Epithelial cell of esophagus (primary cell): ENCODE measurements around the gene CDC42BPA.
A peak's percentile ranks its signal among the peaks of the same experiment; 100 is the strongest.

ENCODE experiments used
- DNase-seq: peaks from one replicate; pipeline ENCODE4 v3.0.0; 2010; ENCODE audit warnings: low read depth
- H3K4me3 ChIP-seq: 2 replicates; pipeline ENCODE4 v1.5.1; 2011; ENCODE audit warnings: mild to moderate bottlenecking, low read length, control low read depth
- TF ChIP-seq, protein P1 (sequence below): IDR thresholded peaks from 2 replicates; pipeline ENCODE4 v1.5.1; 2011; ENCODE audit warnings: low read depth, mild to moderate bottlenecking, low read length, control low read depth, inconsistent platforms; ENCODE audit not compliant: insufficient read depth; ENCODE audit errors: missing control alignments

CDC42BPA gene

DNA sequence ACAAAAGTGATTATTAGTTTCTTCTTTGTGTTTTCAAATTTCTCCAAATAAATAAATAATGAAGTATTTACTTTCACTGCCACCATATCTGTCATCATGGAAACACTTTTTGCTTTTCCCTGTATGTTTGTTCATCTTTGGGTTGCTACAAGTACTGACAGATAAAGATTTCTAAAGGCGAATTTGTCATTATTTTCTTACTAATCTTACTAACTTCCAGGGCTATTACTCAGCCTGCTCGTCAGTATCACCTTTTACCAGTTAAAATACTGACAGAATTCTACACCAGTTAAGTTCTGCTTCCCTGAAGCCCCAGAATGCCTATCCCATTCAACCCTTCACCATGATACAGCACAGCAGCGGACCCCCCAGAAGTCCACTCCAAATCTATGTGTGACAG, 106.1 kb downstream of the CDC42BPA start:
- H3K4me3 ChIP-seq: no peak overlapping the region
- DNase-seq: peak; percentile 69
- TF ChIP-seq, protein P1, sequence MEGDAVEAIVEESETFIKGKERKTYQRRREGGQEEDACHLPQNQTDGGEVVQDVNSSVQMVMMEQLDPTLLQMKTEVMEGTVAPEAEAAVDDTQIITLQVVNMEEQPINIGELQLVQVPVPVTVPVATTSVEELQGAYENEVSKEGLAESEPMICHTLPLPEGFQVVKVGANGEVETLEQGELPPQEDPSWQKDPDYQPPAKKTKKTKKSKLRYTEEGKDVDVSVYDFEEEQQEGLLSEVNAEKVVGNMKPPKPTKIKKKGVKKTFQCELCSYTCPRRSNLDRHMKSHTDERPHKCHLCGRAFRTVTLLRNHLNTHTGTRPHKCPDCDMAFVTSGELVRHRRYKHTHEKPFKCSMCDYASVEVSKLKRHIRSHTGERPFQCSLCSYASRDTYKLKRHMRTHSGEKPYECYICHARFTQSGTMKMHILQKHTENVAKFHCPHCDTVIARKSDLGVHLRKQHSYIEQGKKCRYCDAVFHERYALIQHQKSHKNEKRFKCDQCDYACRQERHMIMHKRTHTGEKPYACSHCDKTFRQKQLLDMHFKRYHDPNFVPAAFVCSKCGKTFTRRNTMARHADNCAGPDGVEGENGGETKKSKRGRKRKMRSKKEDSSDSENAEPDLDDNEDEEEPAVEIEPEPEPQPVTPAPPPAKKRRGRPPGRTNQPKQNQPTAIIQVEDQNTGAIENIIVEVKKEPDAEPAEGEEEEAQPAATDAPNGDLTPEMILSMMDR: no peak

DNA sequence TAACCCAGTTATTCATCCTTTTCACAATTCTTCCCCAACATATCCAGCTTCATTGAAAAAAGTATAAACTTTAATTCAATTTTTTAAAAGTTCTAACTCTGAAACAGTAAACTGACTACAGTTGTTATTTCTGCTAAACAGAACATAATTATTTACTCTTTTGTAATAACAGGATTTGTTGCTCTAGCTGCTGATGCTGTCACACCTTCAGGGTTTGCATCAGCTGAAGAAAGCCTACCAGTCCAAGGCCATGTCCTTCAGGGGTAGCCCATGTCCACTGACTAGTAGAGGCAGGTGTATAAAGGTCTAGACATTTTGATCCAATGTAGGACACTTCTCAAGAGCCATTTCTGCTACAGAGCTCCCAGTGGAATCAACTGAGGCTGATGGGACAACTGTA, 107.7 kb downstream of the CDC42BPA start:
- TF ChIP-seq, protein P1: no peak
- no peak for DNase-seq

DNA sequence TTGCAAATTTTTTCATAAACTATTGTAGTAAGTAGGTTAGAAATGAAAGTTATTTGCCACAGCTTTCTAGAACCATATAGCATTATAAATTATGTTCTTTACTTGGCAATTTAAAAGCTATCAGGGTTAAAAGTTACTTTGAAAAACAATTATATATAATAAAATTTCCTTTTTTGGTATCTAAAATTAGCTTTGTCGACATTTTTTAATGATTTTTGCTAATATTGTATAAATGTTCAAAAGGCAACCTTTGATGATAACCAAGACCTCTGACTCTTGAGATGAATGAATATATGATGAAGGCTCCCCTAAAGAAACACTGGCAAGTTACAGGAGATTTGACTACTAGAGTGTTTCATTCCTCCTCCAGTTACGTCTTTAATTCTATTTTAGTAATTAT, 121.2 kb downstream of the CDC42BPA start:
- DNase-seq: no peak
- H3K4me3 ChIP-seq: no peak overlapping the region
- TF ChIP-seq, protein P1: no peak

More for the DNA sequence above, 107.7 kb downstream of the CDC42BPA start:
- H3K4me3 ChIP-seq: no peak overlapping the region

DNA sequence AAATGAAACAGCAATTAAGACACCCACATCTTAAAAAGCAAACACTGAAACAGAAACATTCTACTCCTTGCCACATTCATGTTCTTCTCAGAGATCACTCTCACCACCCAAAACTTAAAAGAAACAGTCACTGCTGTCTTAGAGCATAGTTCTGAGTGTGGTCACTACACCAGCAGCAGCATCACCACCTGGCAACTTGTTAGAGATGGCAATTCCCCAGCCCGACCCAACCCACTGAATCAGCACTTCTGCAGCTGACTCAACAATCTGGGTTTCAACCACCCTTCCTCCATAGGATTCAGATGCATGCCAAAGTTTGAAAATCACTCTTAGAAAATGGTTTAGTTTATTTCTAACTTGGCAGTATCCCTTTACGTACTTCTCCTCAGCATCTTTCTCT, 126.1 kb downstream of the CDC42BPA start:
- TF ChIP-seq, protein P1: no peak
- DNase-seq: peak; percentile 97

DNA sequence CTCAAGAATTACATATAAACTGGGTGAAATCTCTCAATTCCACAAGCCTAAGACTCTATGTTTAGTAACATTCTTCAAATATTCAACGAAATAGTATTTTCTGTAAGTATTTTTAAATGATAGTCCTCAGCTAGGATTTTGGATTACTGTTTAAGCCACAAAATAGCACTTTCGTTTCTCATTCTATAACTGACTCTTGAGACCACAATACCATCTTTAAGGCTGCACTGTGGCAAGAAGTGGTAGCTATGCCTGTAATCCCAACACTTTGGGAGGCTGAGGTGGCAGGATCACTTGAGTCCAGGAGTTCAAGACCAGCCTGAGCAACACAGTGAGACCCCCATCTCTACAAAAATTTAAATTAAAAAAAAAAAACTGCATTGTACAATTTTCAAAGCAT, 126.7 kb downstream of the CDC42BPA start:
- TF ChIP-seq, protein P1: no peak
- H3K4me3 ChIP-seq: no peak overlapping the region
- no peak for DNase-seq

More for the DNA sequence above, 126.1 kb downstream of the CDC42BPA start:
- H3K4me3 ChIP-seq: no peak overlapping the region

DNA sequence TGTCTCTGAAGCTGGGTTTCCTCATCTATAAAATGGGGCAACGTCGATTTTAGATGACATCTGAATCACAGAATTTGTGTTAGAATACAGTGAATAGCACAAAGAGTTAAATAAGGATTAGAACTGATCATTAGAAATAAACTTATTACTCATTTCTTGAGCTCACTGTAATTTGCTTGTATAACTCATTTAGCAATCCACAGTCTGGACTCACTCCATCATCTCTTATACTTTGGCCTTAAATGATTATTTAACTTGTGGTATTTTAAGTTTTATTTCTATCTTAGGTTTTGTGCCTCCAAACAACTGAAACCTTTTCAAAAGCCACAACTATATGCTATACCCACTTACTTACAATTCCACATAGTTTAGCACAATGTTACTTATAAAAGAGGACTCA, 128.0 kb downstream of the CDC42BPA start:
- no peak overlapping the region for H3K4me3 ChIP-seq
- TF ChIP-seq, protein P1: no peak
- no peak for DNase-seq

DNA sequence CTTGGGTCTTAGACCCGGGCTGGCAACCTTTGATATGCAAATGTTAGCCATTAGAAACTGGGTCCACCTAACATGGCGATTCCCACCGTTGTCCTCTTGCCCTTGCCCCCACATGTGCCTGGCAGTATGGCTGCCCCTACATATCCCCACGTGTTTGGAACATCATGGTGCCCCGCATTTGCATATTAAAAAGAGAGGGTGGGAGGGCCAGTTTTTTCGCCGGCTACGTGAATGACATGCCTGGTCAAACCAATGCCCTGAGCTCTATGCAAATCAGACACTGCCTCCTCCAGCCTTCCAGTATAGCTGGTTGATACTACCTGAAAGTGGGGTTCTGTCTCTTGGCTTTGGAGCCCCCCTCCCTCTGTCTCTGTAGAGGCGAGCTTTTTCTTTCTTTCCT, 133.0 kb downstream of the CDC42BPA start:
- no peak overlapping the region for H3K4me3 ChIP-seq
- no peak for DNase-seq
- TF ChIP-seq, protein P1: no peak
